ENCODE data around the gene PISD.
A peak's percentile ranks its signal among the peaks of the same experiment; 100 is the strongest.

PISD gene

DNA sequence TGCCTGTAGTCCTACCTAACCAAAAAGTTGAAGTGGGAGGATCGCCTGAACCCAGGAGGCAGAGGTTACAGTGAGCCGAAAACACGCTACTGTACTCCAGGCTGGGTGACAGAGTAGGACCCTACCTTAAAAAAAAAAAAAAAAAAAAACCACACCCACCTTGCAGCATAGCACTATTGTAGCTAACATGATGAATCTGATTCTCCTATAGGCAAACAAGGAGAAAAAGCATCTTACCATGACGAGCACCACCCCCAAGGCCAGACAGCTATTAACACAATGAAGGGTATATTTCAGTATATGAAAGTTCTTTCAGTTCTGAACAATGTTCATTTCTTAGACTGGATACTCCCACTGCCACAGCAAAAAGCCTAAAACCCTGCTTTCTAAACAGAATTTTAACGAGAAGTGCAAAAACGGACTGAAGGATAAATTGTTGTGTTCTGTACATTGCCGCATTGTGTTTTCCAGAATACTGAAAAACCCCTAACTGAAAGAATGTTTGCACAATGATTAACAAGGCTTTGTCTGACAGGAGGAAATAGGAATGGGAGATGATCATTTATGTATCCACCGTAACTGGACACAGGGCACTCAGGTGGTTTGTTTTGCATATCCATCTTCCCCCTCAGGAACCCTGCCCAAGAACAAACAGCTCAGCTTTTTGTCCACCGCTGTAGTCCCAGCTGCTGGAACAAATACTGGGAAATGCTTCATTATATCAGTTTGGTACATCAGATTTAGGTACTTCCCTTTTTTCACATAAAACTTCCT, 8.9 kb downstream of the PISD start:
- no peak for DNase-seq (ENCODE audit: low read depth)

DNA sequence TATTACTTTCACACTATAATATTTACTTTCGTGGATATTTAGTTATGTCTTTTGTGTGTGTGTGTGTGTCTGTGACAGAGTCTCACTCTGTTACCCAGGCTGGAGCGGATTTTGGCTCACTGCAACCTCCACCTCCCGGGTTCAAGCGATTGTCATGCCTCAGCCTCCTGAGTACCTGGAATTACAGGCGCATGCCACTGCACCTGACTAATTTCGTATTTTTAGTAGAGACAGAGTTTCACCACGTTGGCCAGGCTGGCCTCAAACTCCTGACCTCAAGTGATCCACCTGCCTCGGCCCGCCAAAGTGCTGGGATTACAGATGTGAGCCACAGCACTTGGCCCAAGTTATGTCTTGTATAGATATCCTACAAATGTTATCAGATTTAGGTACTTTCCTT, 9.9 kb downstream of the PISD start:
- DNase-seq (ENCODE audit: low read depth): no peak

- DNase-seq (ENCODE audit: low read depth): no peak
Observed at GRCh38 chr22:31651664-31652063, 10.4 kb downstream of the PISD start.

DNA sequence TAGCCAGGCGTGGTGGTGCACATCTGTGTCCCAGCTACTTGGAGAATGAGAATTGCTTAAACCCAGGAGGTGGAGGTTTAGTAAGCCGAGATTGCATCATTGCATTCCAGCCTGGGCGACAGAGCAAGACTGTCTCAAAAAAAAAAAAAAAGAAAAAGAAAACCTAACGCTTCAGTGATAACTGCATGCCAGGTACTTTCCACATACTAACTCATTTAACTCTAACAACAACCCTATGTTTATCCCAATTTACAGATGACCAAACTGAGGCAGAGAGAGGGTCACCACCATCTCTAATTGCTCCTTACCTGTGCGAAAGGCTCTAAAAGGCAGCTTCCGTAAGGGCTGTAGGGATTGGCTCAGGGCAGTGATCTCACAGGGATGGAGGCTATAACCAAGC, 11.6 kb downstream of the PISD start:
- DNase-seq (ENCODE audit: low read depth): peak; percentile 70

DNA sequence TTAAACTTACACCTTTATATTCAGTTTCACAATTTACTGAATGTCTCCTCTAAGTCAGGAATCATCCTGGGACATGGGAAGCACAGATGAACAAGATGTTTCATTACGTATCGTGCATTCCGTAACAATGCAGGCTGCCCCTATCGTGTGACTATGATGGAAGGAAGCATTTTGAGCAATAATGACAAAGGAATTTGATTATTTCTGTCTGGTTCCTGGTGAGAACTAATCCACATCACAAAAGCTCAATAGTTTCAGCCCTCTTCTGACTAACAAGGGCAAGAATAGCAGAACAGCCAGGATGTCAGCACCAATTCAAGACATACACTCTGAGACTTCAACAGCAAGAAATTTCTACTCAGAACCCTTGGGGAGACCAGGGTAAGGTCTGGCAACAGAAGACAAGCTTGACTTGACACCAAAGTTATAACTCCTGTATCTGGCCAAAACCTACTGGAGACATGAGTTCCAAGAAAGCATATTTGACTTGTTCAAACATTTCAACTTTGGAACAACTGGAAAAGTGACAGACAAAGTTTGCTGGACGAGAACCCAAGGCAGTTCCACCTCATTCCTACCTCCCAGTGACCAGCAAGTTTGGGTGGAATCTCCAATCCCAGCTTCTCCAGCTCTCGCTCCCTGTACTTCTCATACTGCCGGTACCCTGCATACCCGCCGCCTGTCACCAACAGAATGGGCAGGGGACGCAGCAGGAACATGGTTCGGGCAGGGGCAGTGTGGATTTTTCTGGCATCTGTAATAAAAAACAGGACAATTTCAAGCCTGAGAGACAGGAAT, 14.3 kb downstream of the PISD start:
- peak; percentile 94 for DNase-seq (ENCODE audit: low read depth)

GRCh38 chr22:31647066-31647465, 14.9 kb downstream of the PISD start:
- DNase-seq (ENCODE audit: low read depth): no peak

DNA sequence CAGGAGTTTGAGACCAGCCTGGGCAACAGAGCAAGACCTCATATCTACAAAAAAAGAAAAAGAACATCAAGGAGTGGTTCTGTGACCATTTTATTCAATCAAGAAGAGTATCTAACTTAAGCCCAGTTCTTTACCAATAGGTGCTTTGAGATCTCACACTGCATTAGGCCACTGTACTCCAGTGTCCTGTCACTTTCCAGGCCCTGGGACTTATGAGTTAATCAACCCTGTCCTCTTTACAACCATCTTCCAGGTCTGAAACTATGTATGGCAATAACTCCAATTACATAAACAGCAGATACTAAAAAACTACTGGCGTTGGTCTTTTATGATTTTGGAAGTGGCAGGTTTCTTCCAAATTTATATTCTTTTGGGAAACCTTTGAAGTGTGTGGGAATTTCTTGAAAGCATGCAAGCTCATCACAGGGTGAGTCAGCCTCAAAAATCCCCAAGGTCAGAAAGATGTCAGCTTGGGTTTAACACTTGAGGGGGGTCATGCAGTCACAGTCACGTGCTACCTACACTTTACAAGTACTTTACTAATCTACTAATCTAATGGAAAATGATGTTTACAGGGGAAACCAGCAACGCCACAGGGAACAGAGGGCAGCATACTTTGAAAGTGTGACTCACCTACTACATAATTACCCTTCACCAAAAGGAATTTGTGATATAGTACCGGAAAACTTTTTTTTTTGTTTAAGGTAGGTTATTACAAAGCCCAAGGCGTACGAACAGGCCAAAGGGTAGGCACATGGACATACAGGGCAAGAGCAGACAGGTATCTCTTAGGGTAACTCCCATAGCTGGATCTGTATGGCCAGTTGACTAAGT, 15.6 kb downstream of the PISD start:
- DNase-seq (ENCODE audit: low read depth): peak; percentile 96

DNA sequence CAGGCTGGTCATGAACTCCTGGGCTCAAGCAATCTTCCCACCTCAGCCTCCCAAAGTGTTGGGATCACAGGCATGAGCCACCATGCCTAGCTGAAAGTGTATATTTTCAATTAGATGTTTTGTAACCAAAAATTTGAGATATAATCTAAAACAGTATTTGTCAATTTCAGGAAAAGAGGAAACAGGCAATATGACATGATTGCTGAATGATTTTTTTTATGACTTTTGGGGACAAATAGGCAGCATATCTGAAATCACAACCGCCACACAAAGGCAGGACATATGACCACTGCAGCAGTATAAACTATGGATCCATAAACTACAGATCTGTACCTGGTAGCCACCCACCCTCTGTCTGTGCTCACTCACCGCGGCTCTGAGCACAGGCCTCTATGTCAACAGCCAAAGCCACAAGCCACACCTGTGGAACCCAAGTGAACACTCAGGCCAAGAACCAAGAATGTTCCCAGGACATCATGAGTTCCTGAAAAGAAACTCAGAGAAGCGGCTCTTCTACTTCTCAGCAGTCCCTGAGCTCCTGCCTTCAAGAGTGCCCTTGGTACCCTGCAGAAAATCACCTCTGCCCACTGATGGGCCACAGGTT, 22.5 kb downstream of the PISD start:
- DNase-seq (ENCODE audit: low read depth): no peak

- no peak for DNase-seq (ENCODE audit: low read depth)
Observed at GRCh38 chr22:31637891-31638618, 24.0 kb downstream of the PISD start.

DNA sequence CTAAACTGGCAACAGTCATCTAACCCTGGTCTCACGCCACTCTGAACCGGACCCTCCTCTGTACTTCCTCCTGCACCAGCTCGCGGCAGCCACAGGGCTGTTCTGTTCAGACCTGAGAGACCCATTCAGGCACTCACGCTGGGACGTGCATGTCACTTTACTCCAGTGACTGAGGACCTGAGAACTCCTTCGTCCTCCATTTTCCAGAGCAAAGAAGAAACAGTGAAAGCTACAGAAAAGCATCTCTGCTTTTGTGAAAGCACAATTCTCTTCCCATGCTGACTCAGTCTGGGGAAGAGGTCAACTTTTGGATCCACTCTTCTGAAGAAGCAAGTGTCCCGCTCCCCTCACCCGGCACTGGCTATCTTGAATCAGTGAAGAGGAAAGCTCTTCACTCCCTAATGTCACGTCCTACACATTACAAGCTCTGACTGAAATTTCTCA, 24.5 kb downstream of the PISD start:
- no peak for DNase-seq (ENCODE audit: low read depth)

GRCh38 chr22:31635638-31636306, 26.2 kb downstream of the PISD start:
- no peak for DNase-seq (ENCODE audit: low read depth)

GRCh38 chr22:31631436-31631835, 30.6 kb downstream of the PISD start:
- DNase-seq (ENCODE audit: low read depth): no peak

DNA sequence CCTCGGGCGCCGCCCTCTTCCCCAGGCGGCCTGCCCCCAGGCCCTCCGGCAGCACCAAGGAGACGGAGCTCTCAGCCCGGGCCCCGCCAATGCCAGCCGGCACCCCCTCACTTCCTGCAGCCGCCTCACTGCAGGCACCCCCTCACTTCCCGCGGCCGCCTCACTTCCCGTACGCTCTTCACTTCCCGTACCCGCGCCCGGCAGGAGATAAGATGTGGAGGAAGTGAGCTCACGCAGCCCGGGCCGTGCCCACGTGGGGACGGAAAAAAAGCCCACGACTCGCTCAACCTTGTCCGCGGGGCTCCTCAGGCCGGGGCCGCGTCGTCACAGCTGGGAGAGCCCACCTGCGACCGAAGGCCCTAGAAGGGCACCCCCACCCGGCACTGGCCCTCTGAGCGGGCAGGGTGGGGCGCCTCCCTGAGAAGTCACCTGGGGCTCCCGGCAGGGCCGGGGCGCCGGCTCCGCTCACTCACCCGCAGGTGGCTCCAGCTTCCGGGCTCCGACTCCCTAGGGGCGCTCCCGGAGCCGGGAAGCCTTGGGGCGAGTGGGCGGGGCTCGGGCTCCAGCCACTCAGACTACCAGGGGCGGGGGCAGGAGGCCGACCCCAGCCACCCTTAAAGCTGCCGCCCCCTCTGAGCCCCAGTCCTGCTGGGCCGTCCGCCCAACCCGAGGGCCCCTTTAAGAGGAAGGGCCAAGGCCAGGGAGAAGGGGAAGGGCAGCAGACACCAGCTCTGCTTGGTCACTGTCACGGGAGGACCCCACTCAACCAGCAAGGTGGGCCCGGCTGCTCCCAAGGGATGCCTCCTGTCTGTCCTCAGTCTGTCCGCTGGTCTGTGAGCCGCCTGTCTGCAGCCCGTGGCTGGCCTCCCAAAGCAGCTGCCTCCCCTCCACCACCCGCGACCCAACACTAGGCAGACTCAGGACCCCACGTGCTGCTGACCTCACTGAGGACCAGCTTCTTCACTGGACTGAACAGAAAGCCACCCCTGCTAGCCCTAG, 31.4 kb downstream of the PISD start:
- no peak for DNase-seq (ENCODE audit: low read depth)

GRCh38 chr22:31629741-31630184, 32.3 kb downstream of the PISD start:
- DNase-seq (ENCODE audit: low read depth): no peak

- no peak for DNase-seq (ENCODE audit: low read depth)
Observed at GRCh38 chr22:31628969-31629708, 32.9 kb downstream of the PISD start.

DNA sequence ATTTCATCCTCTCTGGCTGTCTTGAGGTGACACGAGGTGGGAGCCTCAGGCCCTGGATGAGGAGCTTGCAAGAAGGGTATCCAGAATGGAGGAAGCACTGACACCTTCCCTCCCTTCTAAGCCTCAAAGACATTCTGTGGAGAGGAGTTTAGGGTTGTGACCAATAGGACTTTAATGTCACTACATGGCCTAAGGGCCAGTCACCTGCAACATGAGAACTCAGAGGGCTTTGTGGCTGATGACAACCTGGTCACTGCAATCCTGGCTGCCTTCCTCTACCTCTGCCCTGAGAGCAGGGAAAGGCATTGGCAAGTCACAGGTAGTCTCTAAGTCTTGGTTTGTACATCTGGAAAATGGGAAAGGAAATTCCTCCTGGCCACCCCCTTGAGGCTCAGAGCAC, 33.7 kb downstream of the PISD start:
- no peak for DNase-seq (ENCODE audit: low read depth)

GRCh38 chr22:31627223-31627731, 34.7 kb downstream of the PISD start:
- DNase-seq (ENCODE audit: low read depth): no peak

DNA sequence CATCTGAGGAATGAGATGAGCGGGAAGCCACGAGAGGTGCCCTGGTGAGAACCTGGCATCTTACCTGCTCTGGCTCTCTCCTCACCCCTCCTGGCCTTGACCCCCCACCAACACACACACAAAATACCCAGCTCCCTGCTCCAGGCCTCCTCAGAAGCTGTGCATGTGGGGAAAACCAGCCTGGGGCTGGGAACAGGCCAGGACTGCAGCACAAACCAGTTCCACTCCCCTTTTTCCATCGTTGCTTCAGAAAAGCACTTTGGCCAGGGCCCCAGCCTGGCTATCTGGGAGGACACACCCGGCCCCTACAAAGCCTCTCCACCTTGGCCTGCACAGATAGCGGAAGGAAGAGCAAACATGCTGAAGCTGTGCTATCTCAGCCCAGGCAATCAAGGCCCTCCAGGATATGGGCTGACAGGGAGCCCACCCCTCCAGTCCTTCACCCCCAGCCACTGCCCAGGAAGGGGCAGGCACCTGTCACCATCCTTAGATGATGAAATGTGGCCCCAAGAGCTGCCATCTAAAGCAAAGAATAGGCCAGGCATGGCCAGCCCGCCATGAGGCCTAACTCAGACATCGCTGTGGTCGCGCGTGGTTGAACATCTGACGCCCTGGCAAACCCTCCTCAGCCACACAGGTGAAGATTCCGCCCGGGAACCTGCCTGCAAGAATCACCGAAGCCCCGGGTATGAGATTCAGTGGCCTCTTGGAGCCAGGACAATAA, 35.4 kb downstream of the PISD start:
- no peak for DNase-seq (ENCODE audit: low read depth)

All from GM04503 (cell line).